Measurements from ENCODE around the gene COPS8.

GRCh38 chr2:237057893-237058300 is 27.8 kb upstream of the COPS8 start:
- TF ChIP-seq CTCF (IDR thresholded peaks at IDR 0.05): no peak
- no peak for TF ChIP-seq EP300 (IDR thresholded peaks at IDR 0.05)
- TF ChIP-seq POLR2AphosphoS5 (IDR thresholded peaks at IDR 0.05): no peak

All from gastroesophageal sphincter (tissue), 3 donors.